ENCODE results near the gene PRKAR1B.
A peak's percentile ranks its signal among the peaks of the same experiment; 100 is the strongest.

The PRKAR1B gene

GRCh38 chr7:584122-584465 is 143.0 kb downstream of the PRKAR1B start:
- DNase-seq, result peak; percentile 81

GRCh38 chr7:583410-584121 is 143.5 kb downstream of the PRKAR1B start:
- peak; percentile 46 for DNase-seq

- DNase-seq, result no peak
Observed at GRCh38 chr7:582931-583330, 144.2 kb downstream of the PRKAR1B start.

GRCh38 chr7:582081-582835 is 144.8 kb downstream of the PRKAR1B start:
- DNase-seq, result no peak

- no peak for DNase-seq
Observed at GRCh38 chr7:578386-578785, 148.7 kb downstream of the PRKAR1B start.

GRCh38 chr7:577741-578370 is 149.2 kb downstream of the PRKAR1B start:
- DNase-seq, result no peak

GRCh38 chr7:577278-577665 is 149.8 kb downstream of the PRKAR1B start:
- DNase-seq, result no peak

GRCh38 chr7:576524-577277 is 150.4 kb downstream of the PRKAR1B start:
- no peak for DNase-seq

- no peak for DNase-seq
Observed at GRCh38 chr7:575425-576366, 151.4 kb downstream of the PRKAR1B start.

GRCh38 chr7:574661-575395 is 152.3 kb downstream of the PRKAR1B start:
- DNase-seq, result no peak

GRCh38 chr7:573933-574381 is 153.1 kb downstream of the PRKAR1B start:
- DNase-seq, result no peak

- DNase-seq, result no peak
Observed at GRCh38 chr7:573269-573932, 153.7 kb downstream of the PRKAR1B start.

GRCh38 chr7:572416-573268 is 154.4 kb downstream of the PRKAR1B start:
- no peak for DNase-seq

- no peak for DNase-seq
Observed at GRCh38 chr7:571718-572415, 155.2 kb downstream of the PRKAR1B start.

GRCh38 chr7:571096-571717 is 155.9 kb downstream of the PRKAR1B start:
- no peak for DNase-seq

- no peak for DNase-seq
Observed at GRCh38 chr7:570801-571070, 156.3 kb downstream of the PRKAR1B start.

GRCh38 chr7:569996-570800 is 156.9 kb downstream of the PRKAR1B start:
- DNase-seq, result no peak

Measured in activated CD4-positive, CD25-positive, alpha-beta regulatory T cell treated with anti-CD3 and anti-CD28 coated beads, Interleukin-2, amount 50 U/mL, for 72 hours (primary cell).